ENCODE data around the gene SPANXN2.
"Not testable (repeated sequence)": the region's sequence is repeated elsewhere in the genome, so short reads cannot be mapped to it uniquely, and the experiment has no call there.

Gene SPANXN2, protein sequence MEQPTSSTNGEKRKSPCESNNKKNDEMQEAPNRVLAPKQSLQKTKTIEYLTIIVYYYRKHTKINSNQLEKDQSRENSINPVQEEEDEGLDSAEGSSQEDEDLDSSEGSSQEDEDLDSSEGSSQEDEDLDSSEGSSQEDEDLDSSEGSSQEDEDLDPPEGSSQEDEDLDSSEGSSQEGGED

DNA sequence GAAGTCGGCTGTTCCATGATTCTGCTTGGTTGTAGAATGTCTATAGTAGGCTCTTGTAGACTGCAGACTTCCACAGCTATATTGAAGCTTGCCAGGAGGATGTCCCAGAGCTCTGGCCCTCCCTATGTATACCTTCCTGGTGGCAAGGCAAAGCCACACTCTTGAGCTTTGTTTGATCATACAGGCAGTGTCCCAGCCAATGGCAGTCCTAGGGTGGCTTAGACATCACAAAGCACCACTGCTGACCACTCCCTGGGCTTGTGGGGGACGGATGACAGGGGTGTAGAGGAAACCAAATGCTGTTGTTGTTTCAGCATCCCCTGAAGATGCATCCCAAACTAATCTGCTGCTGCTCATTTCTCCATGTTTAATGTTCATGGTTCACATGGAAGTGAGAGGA lies at the start of gene SPANXN2:
TSS of gene SPANXN2 (minus strand) at position 101 of the 400 bp plus-strand sequence. CDS start at position 17, 84 bp downstream.
- not testable (repeated sequence) for H3K27me3 ChIP-seq (ENCODE audit: insufficient read depth, low read depth); H3K4me3 ChIP-seq (IDR thresholded peaks at IDR 0.05; ENCODE audit: insufficient read depth, low read depth, low read length); H3K4me2 ChIP-seq; H2AFZ ChIP-seq (ENCODE audit: low read depth); H3K9ac ChIP-seq; H3K27ac ChIP-seq; H3K36me3 ChIP-seq (ENCODE audit: insufficient read depth); H3K79me2 ChIP-seq (ENCODE audit: insufficient read depth, low read depth); H3K4me1 ChIP-seq (ENCODE audit: low read depth, poor library complexity, severe bottlenecking); H4K20me1 ChIP-seq (ENCODE audit: insufficient read depth)

DNA sequence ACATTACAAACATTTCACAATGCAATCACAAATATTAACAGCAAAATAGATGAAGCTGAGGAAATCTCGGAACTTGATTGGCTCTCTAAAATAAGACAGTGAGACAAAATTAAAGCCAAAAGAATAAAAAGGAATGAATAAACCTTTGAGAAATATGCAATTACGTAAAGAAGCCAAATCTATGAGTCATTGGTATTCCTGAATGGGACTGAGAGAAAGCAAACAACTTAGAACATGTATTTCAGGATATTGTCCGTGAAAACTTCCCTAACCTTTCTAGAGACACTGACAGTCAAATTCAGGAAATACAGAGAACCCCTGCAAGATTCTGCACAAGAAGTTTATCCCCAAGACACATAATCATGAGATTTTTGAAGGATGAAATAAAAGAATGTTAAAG lies 48.4 kb upstream of the SPANXN2 start:
- Histone ChIP-seq H3K79me2 (ENCODE audit: insufficient read depth, low read depth) (no peaks in the 10 kb centered on the region), H3K4me3 (IDR thresholded peaks at IDR 0.05; ENCODE audit: insufficient read depth, low read depth, low read length) (no peak overlapping the region), H3K9ac (no peak overlapping the region), H3K4me2 (no peak overlapping the region), H3K4me1 (ENCODE audit: low read depth, poor library complexity, severe bottlenecking) (no peaks in the 10 kb centered on the region), H3K27ac (no peak overlapping the region), H3K27me3 (ENCODE audit: insufficient read depth, low read depth) (no peaks in the 10 kb centered on the region), H2AFZ (ENCODE audit: low read depth) (no peak overlapping the region), H3K36me3 (ENCODE audit: insufficient read depth) (no peaks in the 10 kb centered on the region), H4K20me1 (ENCODE audit: insufficient read depth) (no peaks in the 10 kb centered on the region)
- TF ChIP-seq, protein P1, sequence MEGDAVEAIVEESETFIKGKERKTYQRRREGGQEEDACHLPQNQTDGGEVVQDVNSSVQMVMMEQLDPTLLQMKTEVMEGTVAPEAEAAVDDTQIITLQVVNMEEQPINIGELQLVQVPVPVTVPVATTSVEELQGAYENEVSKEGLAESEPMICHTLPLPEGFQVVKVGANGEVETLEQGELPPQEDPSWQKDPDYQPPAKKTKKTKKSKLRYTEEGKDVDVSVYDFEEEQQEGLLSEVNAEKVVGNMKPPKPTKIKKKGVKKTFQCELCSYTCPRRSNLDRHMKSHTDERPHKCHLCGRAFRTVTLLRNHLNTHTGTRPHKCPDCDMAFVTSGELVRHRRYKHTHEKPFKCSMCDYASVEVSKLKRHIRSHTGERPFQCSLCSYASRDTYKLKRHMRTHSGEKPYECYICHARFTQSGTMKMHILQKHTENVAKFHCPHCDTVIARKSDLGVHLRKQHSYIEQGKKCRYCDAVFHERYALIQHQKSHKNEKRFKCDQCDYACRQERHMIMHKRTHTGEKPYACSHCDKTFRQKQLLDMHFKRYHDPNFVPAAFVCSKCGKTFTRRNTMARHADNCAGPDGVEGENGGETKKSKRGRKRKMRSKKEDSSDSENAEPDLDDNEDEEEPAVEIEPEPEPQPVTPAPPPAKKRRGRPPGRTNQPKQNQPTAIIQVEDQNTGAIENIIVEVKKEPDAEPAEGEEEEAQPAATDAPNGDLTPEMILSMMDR (conservative IDR thresholded peaks at IDR 0.05; ENCODE audit: low read depth, low read length): no peak

DNA sequence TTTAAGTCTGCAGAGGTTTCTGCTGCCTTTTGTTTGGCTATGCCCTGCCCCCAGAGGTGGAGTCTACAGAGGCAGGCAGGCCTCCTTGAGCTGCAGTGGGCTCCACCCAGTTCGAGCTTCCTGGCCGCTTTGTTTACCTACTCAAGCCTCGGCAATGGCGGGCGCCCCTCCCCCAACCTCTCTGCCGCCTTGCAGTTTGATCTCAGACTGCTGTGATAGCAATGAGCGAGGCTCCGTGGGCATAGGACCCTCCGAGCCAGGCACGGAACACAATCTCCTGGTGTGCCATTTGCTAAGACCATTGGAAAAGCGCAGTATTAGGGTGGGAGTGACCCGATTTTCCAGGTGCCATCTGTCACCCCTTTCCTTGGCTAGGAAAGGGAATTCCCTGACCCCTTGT lies 47.2 kb upstream of the SPANXN2 start:
- not testable (repeated sequence) for H3K4me2 ChIP-seq; H3K9ac ChIP-seq; H2AFZ ChIP-seq (ENCODE audit: low read depth); H3K27me3 ChIP-seq (ENCODE audit: insufficient read depth, low read depth); H3K27ac ChIP-seq; H3K79me2 ChIP-seq (ENCODE audit: insufficient read depth, low read depth); H3K36me3 ChIP-seq (ENCODE audit: insufficient read depth); H4K20me1 ChIP-seq (ENCODE audit: insufficient read depth); H3K4me1 ChIP-seq (ENCODE audit: low read depth, poor library complexity, severe bottlenecking); H3K4me3 ChIP-seq (IDR thresholded peaks at IDR 0.05; ENCODE audit: insufficient read depth, low read depth, low read length)

DNA sequence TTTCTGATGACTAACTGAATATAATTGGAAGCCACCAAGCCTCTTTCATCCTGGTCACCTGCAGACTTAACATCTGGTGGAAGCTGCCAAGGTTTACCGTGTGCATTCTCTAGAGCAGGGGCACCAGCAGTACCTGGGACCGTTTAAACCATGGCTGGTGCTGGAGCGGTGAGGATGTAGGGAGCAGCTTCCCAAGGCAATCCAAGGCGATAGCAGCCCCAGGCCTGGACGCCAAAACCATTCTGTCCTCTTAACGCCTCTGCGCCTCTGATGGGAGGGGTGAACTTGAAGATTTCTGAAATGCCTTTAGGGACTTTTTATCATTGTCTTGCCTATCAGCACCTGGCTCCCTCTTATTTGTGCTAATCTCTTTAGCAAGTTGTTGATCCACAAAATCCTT lies 37.3 kb upstream of the SPANXN2 start:
- Histone ChIP-seq H3K4me3 (IDR thresholded peaks at IDR 0.05; ENCODE audit: insufficient read depth, low read depth, low read length) (no peak overlapping the region), H4K20me1 (ENCODE audit: insufficient read depth) (no peaks in the 10 kb centered on the region), H2AFZ (ENCODE audit: low read depth) (no peak overlapping the region), H3K4me2 (no peak overlapping the region), H3K79me2 (ENCODE audit: insufficient read depth, low read depth) (no peaks in the 10 kb centered on the region), H3K9ac (no peak overlapping the region), H3K27ac (no peak overlapping the region), H3K27me3 (ENCODE audit: insufficient read depth, low read depth) (no peaks in the 10 kb centered on the region), H3K4me1 (ENCODE audit: low read depth, poor library complexity, severe bottlenecking) (no peaks in the 10 kb centered on the region), H3K36me3 (ENCODE audit: insufficient read depth) (no peaks in the 10 kb centered on the region)
- TF ChIP-seq, protein P1 (conservative IDR thresholded peaks at IDR 0.05; ENCODE audit: low read depth, low read length): no peak

DNA sequence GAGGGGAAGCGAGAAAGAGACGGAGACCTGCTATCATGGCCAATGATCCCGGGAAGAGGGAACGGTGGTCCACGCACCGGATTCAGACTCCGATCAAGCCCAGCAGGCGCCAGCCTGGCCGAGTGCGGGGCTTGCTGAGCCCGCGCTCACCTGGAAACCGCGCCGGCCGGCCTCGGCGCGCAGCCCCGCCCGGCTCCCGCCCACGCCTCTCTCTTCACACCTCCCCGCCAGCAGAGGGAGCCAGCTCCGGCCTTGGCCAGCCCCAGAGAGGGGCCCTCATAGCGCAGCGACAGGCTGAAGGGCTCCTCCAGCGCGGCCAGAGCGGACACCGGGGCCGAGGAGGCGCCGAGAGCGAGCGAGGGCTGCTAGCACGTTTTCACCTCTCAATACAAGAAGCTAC lies 36.8 kb upstream of the SPANXN2 start:
- no peaks in the 10 kb centered on the region for H3K36me3 ChIP-seq (ENCODE audit: insufficient read depth)
- no peaks in the 10 kb centered on the region for H3K79me2 ChIP-seq (ENCODE audit: insufficient read depth, low read depth)
- no peak overlapping the region for H3K4me2 ChIP-seq
- no peaks in the 10 kb centered on the region for H3K4me1 ChIP-seq (ENCODE audit: low read depth, poor library complexity, severe bottlenecking)
- H2AFZ ChIP-seq (ENCODE audit: low read depth): no peak overlapping the region
- no peak overlapping the region for H3K27ac ChIP-seq
- H3K4me3 ChIP-seq (IDR thresholded peaks at IDR 0.05; ENCODE audit: insufficient read depth, low read depth, low read length): no peak overlapping the region
- TF ChIP-seq, protein P1 (conservative IDR thresholded peaks at IDR 0.05; ENCODE audit: low read depth, low read length): no peak
- no peaks in the 10 kb centered on the region for H4K20me1 ChIP-seq (ENCODE audit: insufficient read depth)
- H3K27me3 ChIP-seq (ENCODE audit: insufficient read depth, low read depth): no peaks in the 10 kb centered on the region
- no peak overlapping the region for H3K9ac ChIP-seq
